CD14-positive monocyte (primary cell): ENCODE measurements around the gene CRISPLD2. TPM values are rescaled to one million over a fixed set of nuclear protein-coding genes. Genes with fewer than 3 reads are reported as not detected.

Source experiments
- DNase-seq, 3 donors: peaks; one replicate each; pipeline ENCODE4 v3.0.0-alpha.2; 2011 to 2022
- H2AFZ ChIP-seq: 2 replicates; pipeline ENCODE4 v1.6.0; 2012; ENCODE audit warnings: mild to moderate bottlenecking, low read depth, low read length, inconsistent platforms; ENCODE audit not compliant: insufficient read depth, poor library complexity, severe bottlenecking
- H3K27ac ChIP-seq, 2 donors: 1 replicate in 1 of 2; 2 replicates in 1 of 2; pipeline ENCODE4 v1.5.1; 2012 to 2013; ENCODE audit warnings: low read length in 2 of 2, control low read depth in 1 of 2, inconsistent platforms in 1 of 2, low read depth in 1 of 2, mild to moderate bottlenecking in 1 of 2
- H3K27me3 ChIP-seq, 2 donors: one replicate each; pipeline versions ENCODE4 v1.6.0 to v1.6.1; 2011 to 2013; ENCODE audit warnings: low read length in 2 of 2; ENCODE audit not compliant: control insufficient read depth in 2 of 2, insufficient read depth in 2 of 2
- H3K36me3 ChIP-seq, 2 donors: replicated peaks in 1 of 2; 1 replicate in 1 of 2; 2 replicates in 1 of 2; pipeline versions ENCODE4 v1.5.1 to v1.6.1; 2012 to 2013; ENCODE audit warnings: low read length in 2 of 2, control low read depth in 1 of 2, inconsistent platforms in 1 of 2, mild to moderate bottlenecking in 1 of 2; ENCODE audit not compliant: insufficient read depth in 2 of 2, control insufficient read depth in 1 of 2
- H3K4me1 ChIP-seq, 2 donors: 1 replicate in 1 of 2; 2 replicates in 1 of 2; pipeline versions ENCODE4 v1.5.1 to v1.6.1; 2012 to 2013; ENCODE audit warnings: low read length in 2 of 2, control low read depth in 1 of 2, inconsistent platforms in 1 of 2, mild to moderate bottlenecking in 1 of 2, moderate library complexity in 1 of 2; ENCODE audit not compliant: insufficient read depth in 2 of 2, control insufficient read depth in 1 of 2
- H3K4me2 ChIP-seq: replicated peaks from 2 replicates; pipeline ENCODE3; 2012; ENCODE audit warnings: low read length, moderate library complexity, mild to moderate bottlenecking; ENCODE audit not compliant: poor library complexity, severe bottlenecking; ENCODE audit errors: extremely low read depth
- H3K4me3 ChIP-seq, 3 experiments: fragments of 200-600 bp in 1 of 3; sonication (generic) in 1 of 3; replicated peaks in 1 of 3; 1 replicate in 2 of 3; 2 replicates in 1 of 3; pipeline ENCODE4 v1.5.1; 2011 to 2013; ENCODE audit warnings: low read length in 3 of 3, mild to moderate bottlenecking in 3 of 3, control low read depth in 2 of 3, low read depth in 2 of 3, inconsistent platforms in 1 of 3, moderate library complexity in 1 of 3
- H3K79me2 ChIP-seq: 2 replicates; pipeline ENCODE4 v1.6.0; 2012; ENCODE audit warnings: mild to moderate bottlenecking, control low read depth, inconsistent platforms, low read length, moderate library complexity; ENCODE audit not compliant: insufficient read depth
- H3K9ac ChIP-seq: 2 replicates; pipeline ENCODE4 v1.6.0; 2017; ENCODE audit warnings: low read length, mild to moderate bottlenecking; ENCODE audit not compliant: insufficient read depth, poor library complexity, severe bottlenecking
- H3K9me3 ChIP-seq, 2 donors: replicated peaks in 1 of 2; 1 replicate in 1 of 2; 2 replicates in 1 of 2; pipeline versions ENCODE4 v1.5.1 to v1.6.1; 2012 to 2013; ENCODE audit warnings: low read length in 2 of 2, control low read depth in 1 of 2; ENCODE audit not compliant: control insufficient read depth in 1 of 2, insufficient read depth in 1 of 2
- H4K20me1 ChIP-seq: 2 replicates; pipeline ENCODE4 v1.6.0; 2012; ENCODE audit warnings: mild to moderate bottlenecking, low read length, control low read depth, moderate library complexity; ENCODE audit not compliant: insufficient read depth
- H3K27ac Mint-ChIP-seq, 7 donors: one replicate each; pipeline ENCODE4 v1.8.0; 2020; ENCODE audit warnings: mild to moderate bottlenecking in 7 of 7, mixed read lengths in 7 of 7, moderate library complexity in 6 of 7, inconsistent platforms in 2 of 7
- H3K27me3 Mint-ChIP-seq, 3 donors: one replicate each; pipeline ENCODE4 v1.8.0; 2021 to 2022; ENCODE audit warnings: low read depth in 3 of 3, mild to moderate bottlenecking in 3 of 3, mixed read lengths in 3 of 3, moderate library complexity in 3 of 3, inconsistent platforms in 1 of 3
- H3K36me3 Mint-ChIP-seq, 2 donors: one replicate each; pipeline ENCODE4 v1.8.0; 2020; ENCODE audit warnings: mixed read lengths in 2 of 2, inconsistent platforms in 1 of 2, mild to moderate bottlenecking in 1 of 2
- H3K4me1 Mint-ChIP-seq: one replicate; pipeline ENCODE4 v1.8.0; 2020; ENCODE audit warnings: mild to moderate bottlenecking, mixed read lengths
- H3K4me3 Mint-ChIP-seq, 2 donors: one replicate each; pipeline ENCODE4 v1.8.0; 2020; ENCODE audit warnings: mild to moderate bottlenecking in 2 of 2, mixed read lengths in 2 of 2, moderate library complexity in 1 of 2
- H3K9me3 Mint-ChIP-seq, 7 donors: one replicate each; pipeline ENCODE4 v1.8.0; 2020 to 2022; ENCODE audit warnings: mixed read lengths in 7 of 7, mild to moderate bottlenecking in 6 of 7, moderate library complexity in 6 of 7, inconsistent platforms in 2 of 7
- CTCF ChIP-seq: fragments of 200-600 bp; IDR thresholded peaks from one replicate; pipeline ENCODE4 v1.8.0; 2022; ENCODE audit warnings: antibody characterized with exemption, mild to moderate bottlenecking
- WGBS: methylation state at CpG from one replicate; pipeline ENCODE4 v1.1.5; 2013; ENCODE audit warnings: missing lambda C conversion rate; ENCODE audit not compliant: insufficient coverage; 5-methylcytosine and 5-hydroxymethylcytosine counted together
- intact Hi-C, 2 donors: fragments of 100-400 bp; cut with micrococcal nuclease; formaldehyde crosslinking; loops; one replicate each; pipeline versions ENCODE4 v1.15.0 to v1.15.1; 2023
- polyA plus RNA-seq, 3 donors: library from polyadenylated mRNA; depleted of rRNA in 1 of 3; unstranded in 2 of 3; stranded (reverse) in 1 of 3; fragments of 300-500 nt in 2 of 3; fragments of >200 nt in 1 of 3; fragmentation: Illumina TruSeq in 2 of 3; gene quantifications; 1 replicate in 2 of 3; 2 replicates in 1 of 3; pipeline ENCODE4 v1.2.3, GENCODE V29; 2012 to 2021

Gene CRISPLD2
- polyA plus RNA-seq, 3 donors: 40.7 to 90.4 (median 69.0) TPM

DNA sequence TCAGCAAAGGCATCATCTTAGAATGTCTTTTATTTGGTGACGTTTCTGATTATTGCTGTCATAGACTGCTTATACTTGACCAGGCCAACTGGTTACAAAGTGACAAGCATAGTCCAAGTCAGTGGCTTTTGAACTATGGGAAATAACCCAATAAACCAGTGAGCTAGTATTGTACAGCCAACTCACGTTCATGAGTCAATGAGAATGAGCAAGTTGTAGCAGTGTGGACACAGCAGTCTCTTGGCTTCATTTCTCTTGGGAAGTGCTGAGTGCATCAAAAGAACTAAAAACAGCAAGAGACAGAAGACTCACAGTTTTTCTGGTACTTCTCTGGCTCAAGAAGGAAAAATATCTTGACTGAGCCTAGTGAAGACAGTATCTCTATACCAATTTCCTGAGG is 36.9 kb upstream of the CRISPLD2 start:
- no peak overlapping the region for H3K27ac Mint-ChIP-seq

GRCh38 chr16:84785843-84786581 is 33.8 kb upstream of the CRISPLD2 start:
- no peaks in the 10 kb centered on the region for H3K27me3 ChIP-seq
- H3K36me3 ChIP-seq: peaks cover 0 to 7% of the 10 kb centered on the region in 2 donors
- peaks cover 9% of the 10 kb centered on the region for H3K4me1 Mint-ChIP-seq
- H3K36me3 Mint-ChIP-seq: peaks cover 17 to 30% of the 10 kb centered on the region in 2 donors
- H3K4me2 ChIP-seq: no peak overlapping the region
- H3K9me3 Mint-ChIP-seq: no peaks in the 10 kb centered on the region
- DNase-seq: no peak
- no peak overlapping the region for H3K9ac ChIP-seq
- H3K4me1 ChIP-seq: peaks cover 0 to 4% of the 10 kb centered on the region in 2 donors
- no peak overlapping the region for H2AFZ ChIP-seq
- H3K27me3 Mint-ChIP-seq: peaks cover 0 to 2% (median 0%) of the 10 kb centered on the region in 3 donors
- H3K27ac ChIP-seq: no peak overlapping the region
- no peaks in the 10 kb centered on the region for H4K20me1 ChIP-seq
- H3K4me3 ChIP-seq: no peak overlapping the region
- no peaks in the 10 kb centered on the region for H3K9me3 ChIP-seq
- TF ChIP-seq CTCF: no peak
- no peak overlapping the region for H3K27ac Mint-ChIP-seq
- H3K79me2 ChIP-seq: no peaks in the 10 kb centered on the region
- 61% methylated on average over 7 of the region's 11 CpGs for WGBS
- intact Hi-C loops: no loop called here
- H3K4me3 Mint-ChIP-seq: no peak overlapping the region

More for the DNA sequence above, 36.9 kb upstream of the CRISPLD2 start:
- DNase-seq: no peak
- no peak overlapping the region for H3K27ac ChIP-seq
- no peaks in the 10 kb centered on the region for H3K27me3 ChIP-seq
- H2AFZ ChIP-seq: no peak overlapping the region
- no peak overlapping the region for H3K4me2 ChIP-seq
- Mint-ChIP-seq H3K27me3 (peaks cover 0 to 4% (median 0%) of the 10 kb centered on the region in 3 donors), H3K4me3 (no peak overlapping the region), H3K9me3 (peaks cover 0 to 6% (median 4%) of the 10 kb centered on the region in 7 donors), H3K36me3 (peaks cover 36 to 53% of the 10 kb centered on the region in 2 donors), H3K4me1 (peaks cover 7% of the 10 kb centered on the region)
- H3K9me3 ChIP-seq: no peaks in the 10 kb centered on the region
- no peaks in the 10 kb centered on the region for H3K79me2 ChIP-seq
- WGBS: 94% methylated on average over 2 of the region's 2 CpGs
- no peak for TF ChIP-seq CTCF
- H3K9ac ChIP-seq: no peak overlapping the region
- H3K36me3 ChIP-seq: peaks cover 24 to 39% of the 10 kb centered on the region in 2 donors
- H3K4me1 ChIP-seq: peaks cover 0 to 4% of the 10 kb centered on the region in 2 donors
- H3K4me3 ChIP-seq: no peak overlapping the region
- H4K20me1 ChIP-seq: no peaks in the 10 kb centered on the region
- intact Hi-C loops: no loop called here
